Measurements from ENCODE around the gene CACNA2D2. TPM values are rescaled to one million over a fixed set of nuclear protein-coding genes. Genes with fewer than 3 reads are reported as not detected.

CACNA2D2 gene
- total and polyA plus RNA-seq, 7 donors = 0.49 to 1.7 (median 1.1) TPM; not detected in 1

GRCh38 chr3:50358911-50359759 is 144.3 kb downstream of the CACNA2D2 start, which contains the start of gene TMEM115:
TMEM115 (minus strand) TSS chr3:50359521; CDS start chr3:50359063, 458 bp downstream.
- H3K27ac ChIP-seq = peak within 1 kb of the TSS; percentile 82 to 93 (median 91)
- 1% methylated on average over 64 of the region's 64 CpGs for WGBS, 2 donors
- TF ChIP-seq POLR2AphosphoS5 (IDR thresholded peaks at IDR 0.05) (peak; percentile 81 to 91 (median 85)), POLR2A (IDR thresholded peaks at IDR 0.05) (peak in 1 of 2 donors; percentile 59), EP300 (IDR thresholded peaks at IDR 0.05) (no peak), CTCF (IDR thresholded peaks at IDR 0.05) (no peak)
- intact Hi-C loops (cut with DNase I) = loop anchor here (10.0 kb wide), 1 partner anchor 1036 kb away; the partner anchor contains the start of gene RBM15B
- H3K9me3 ChIP-seq = no peaks in the 10 kb centered on the region
- peak; percentile 99 for DNase-seq
- peaks cover 0 to 50% (median 34%) of the 10 kb centered on the region in 4 donors for H3K4me1 ChIP-seq
- H3K4me3 ChIP-seq = peak within 1 kb of the TSS; percentile 69 to 84 (median 78)
- H3K27me3 ChIP-seq = no peaks in the 10 kb centered on the region
- H3K36me3 ChIP-seq = peaks cover 11 to 33% (median 14%) of the 10 kb centered on the region in 4 donors

GRCh38 chr3:50358355-50358910 is 145.0 kb downstream of the CACNA2D2 start:
- H3K27ac ChIP-seq = peak overlapping the region; percentile 82 to 93 (median 91)
- TF ChIP-seq EP300 (IDR thresholded peaks at IDR 0.05) = no peak
- TF ChIP-seq CTCF (IDR thresholded peaks at IDR 0.05) = no peak
- no peak for TF ChIP-seq POLR2A (IDR thresholded peaks at IDR 0.05)
- TF ChIP-seq POLR2AphosphoS5 (IDR thresholded peaks at IDR 0.05) = no peak
- intact Hi-C loops (cut with DNase I) = loop anchor here (10.0 kb wide), 1 partner anchor 1036 kb away; the partner anchor contains the start of gene RBM15B
- no peaks in the 10 kb centered on the region for H3K27me3 ChIP-seq
- peaks cover 0 to 49% (median 33%) of the 10 kb centered on the region in 4 donors for H3K4me1 ChIP-seq
- 23 to 61% methylated on average over 24 of the region's 24 CpGs for WGBS, 2 donors
- peaks cover 14 to 40% (median 20%) of the 10 kb centered on the region in 4 donors for H3K36me3 ChIP-seq
- DNase-seq = no peak
- peak overlapping the region; percentile 69 to 84 (median 78) for H3K4me3 ChIP-seq
- no peaks in the 10 kb centered on the region for H3K9me3 ChIP-seq

DNA sequence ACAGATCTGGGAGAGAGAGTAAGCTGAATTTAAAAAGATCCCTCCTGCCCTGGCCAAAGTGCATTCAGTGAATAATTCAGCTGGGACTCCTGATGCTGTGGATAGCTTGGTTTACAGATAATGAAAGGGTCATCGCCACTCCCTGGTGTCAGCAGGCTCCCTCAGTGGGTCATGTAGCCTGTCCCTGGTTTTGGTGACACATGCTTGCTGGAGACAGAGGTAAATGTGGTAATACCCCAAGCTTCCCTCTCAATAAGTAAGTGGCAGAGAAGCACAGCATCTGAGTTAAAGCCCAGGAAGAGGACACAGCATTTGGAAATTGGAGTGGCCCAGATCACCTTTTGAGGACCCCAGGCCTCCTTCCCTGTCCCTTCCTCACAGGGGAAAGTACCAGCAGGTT is 146.0 kb downstream of the CACNA2D2 start:
- Histone ChIP-seq H3K27ac (peak overlapping the region in 3 of 4 donors; percentile 11 to 90 (median 82)), H3K9me3 (no peaks in the 10 kb centered on the region), H3K4me1 (peaks cover 0 to 49% (median 33%) of the 10 kb centered on the region in 4 donors), H3K27me3 (no peaks in the 10 kb centered on the region), H3K36me3 (peaks cover 14 to 50% (median 24%) of the 10 kb centered on the region in 4 donors), H3K4me3 (peak overlapping the region; percentile 69 to 84 (median 78))
- TF ChIP-seq POLR2A (IDR thresholded peaks at IDR 0.05) (no peak), EP300 (IDR thresholded peaks at IDR 0.05) (no peak), POLR2AphosphoS5 (IDR thresholded peaks at IDR 0.05) (no peak), CTCF (IDR thresholded peaks at IDR 0.05) (no peak)
- DNase-seq = no peak
- intact Hi-C loops (cut with DNase I) = loop anchor here (10.0 kb wide), 1 partner anchor 1037 kb away; the partner anchor contains the start of gene RBM15B
- 45 to 80% methylated on average over 1 of the region's 1 CpG for WGBS, 2 donors

DNA sequence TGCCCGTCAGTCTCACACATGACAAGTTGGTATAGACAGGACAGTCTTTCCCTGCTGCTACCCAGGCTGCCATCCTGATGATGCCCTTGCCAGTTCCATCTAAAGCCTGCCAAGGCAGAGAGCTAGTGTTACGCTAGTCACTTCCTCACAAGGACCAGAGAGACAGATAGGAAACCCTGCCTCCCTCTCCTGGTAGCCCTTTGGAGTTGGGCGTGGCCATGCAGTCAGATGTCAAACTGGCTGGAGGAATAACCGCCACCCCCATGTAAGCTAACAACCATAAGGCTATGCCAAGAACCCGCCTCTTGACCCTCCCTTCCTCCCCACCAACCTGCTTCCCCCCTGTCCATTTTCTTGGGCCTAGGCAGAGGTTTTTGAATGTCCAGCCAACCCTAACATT is 146.9 kb downstream of the CACNA2D2 start:
- peak overlapping the region in 3 of 4 donors; percentile 72 to 84 (median 84) for H3K4me3 ChIP-seq
- no peaks in the 10 kb centered on the region for H3K27me3 ChIP-seq
- peaks cover 0 to 54% (median 37%) of the 10 kb centered on the region in 4 donors for H3K4me1 ChIP-seq
- H3K36me3 ChIP-seq = peaks cover 14 to 50% (median 24%) of the 10 kb centered on the region in 4 donors
- intact Hi-C loops (cut with DNase I) = loop anchor here (10.0 kb wide), 1 partner anchor 1038 kb away; the partner anchor contains the start of gene RBM15B
- TF ChIP-seq POLR2A (IDR thresholded peaks at IDR 0.05) (no peak), EP300 (IDR thresholded peaks at IDR 0.05) (no peak), CTCF (IDR thresholded peaks at IDR 0.05) (no peak), POLR2AphosphoS5 (IDR thresholded peaks at IDR 0.05) (no peak)
- 16 to 67% methylated on average over 5 of the region's 5 CpGs for WGBS, 2 donors
- peak overlapping the region in 3 of 4 donors; percentile 11 to 90 (median 82) for H3K27ac ChIP-seq
- DNase-seq = no peak
- no peaks in the 10 kb centered on the region for H3K9me3 ChIP-seq
